ENCODE measurements around the gene IFNAR1. TPM values are rescaled to one million over a fixed set of nuclear protein-coding genes. Genes with fewer than 3 reads are reported as not detected.

Gene IFNAR1
- total and polyA plus RNA-seq, 2 experiments from 2014 or later = 24.0 to 65.1 TPM

DNA sequence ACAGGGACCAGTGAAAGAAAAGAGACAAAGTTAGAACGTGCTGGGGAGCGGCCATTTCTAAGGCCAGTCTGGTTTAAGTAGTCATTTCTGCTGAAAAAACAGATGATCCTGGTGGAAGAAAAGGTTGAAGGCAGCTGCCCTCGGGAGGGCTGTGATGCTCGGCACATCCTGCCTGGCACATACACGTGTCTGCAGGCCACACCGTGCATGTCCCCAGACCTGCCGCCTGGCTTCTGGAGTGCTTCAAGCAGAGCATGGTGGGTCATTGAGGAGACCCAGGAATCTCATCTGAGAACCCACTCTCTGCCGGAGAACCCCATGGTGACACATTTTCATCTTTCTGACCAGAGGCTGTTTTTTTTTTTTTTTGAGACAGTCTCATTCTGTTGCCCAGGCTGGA, 32.4 kb downstream of the IFNAR1 start:
- no peak for DNase-seq
- Histone ChIP-seq H3K4me3 (no peak overlapping the region), H4K20me1 (ENCODE audit: insufficient read depth) (no peaks in the 10 kb centered on the region), H3K9me2 (ENCODE audit: insufficient read depth) (no peaks in the 10 kb centered on the region), H2AFZ (no peak overlapping the region), H3K9ac (no peak overlapping the region), H3K27me3 (replicated peaks; ENCODE audit: insufficient read depth) (no peaks in the 10 kb centered on the region), H3K36me3 (ENCODE audit: low read depth) (peaks cover 7% of the 10 kb centered on the region; the same call in 1 of the 2 replicates), H3K9me3 (ENCODE audit: low read depth) (no peaks in the 10 kb centered on the region), H3K79me2 (ENCODE audit: insufficient read depth) (no peaks in the 10 kb centered on the region), H3F3A (ENCODE audit: insufficient read depth) (peaks cover 23% of the 10 kb centered on the region), H3K4me2 (ENCODE audit: unreplicated experiment) (no peak overlapping the region), H3K27ac (no peak overlapping the region), H3K4me1 (ENCODE audit: insufficient read depth) (peaks cover 26% of the 10 kb centered on the region)
- in situ Hi-C loops (cut with MboI) = no loop called here
- WGBS, 2 experiments (ENCODE audit: low coverage in 1 of 2, low lambda C conversion rate in 2 of 2, missing lambda C conversion rate in 2 of 2) = 85 to 91% methylated on average over 8 of the region's 8 CpGs
- TF ChIP-seq EZH2 (IDR thresholded peaks at IDR 0.05; ENCODE audit: insufficient read depth, poor library complexity, severe bottlenecking) = no peak
- TF ChIP-seq EZH2phosphoT487 (IDR thresholded peaks at IDR 0.05; ENCODE audit: insufficient read depth, low read depth) = no peak

DNA sequence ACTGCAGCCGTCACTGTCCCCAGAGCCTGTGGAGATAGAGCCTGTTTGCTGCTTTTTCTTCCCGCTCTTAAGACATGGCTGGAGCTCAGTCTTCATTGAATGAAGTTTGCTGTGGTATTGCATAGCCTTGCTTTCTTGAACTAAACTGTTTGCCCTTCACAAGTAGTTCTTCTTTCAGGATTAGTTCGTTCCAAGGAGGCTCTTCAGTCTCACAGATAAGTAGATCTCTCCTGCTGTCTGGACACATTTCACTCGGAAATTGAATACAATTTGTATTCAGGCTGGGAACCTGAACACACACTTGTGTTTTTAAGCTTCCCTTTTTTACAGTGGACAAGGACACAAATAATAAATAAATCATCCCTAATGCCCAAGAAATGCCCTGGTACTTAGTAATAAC, 34.7 kb downstream of the IFNAR1 start:
- Histone ChIP-seq H4K20me1 (ENCODE audit: insufficient read depth) (no peaks in the 10 kb centered on the region), H3K9me3 (ENCODE audit: low read depth) (no peaks in the 10 kb centered on the region), H3K79me2 (ENCODE audit: insufficient read depth) (no peaks in the 10 kb centered on the region), H3F3A (ENCODE audit: insufficient read depth) (peaks cover 23% of the 10 kb centered on the region), H3K4me2 (ENCODE audit: unreplicated experiment) (no peak overlapping the region), H3K9me2 (ENCODE audit: insufficient read depth) (no peaks in the 10 kb centered on the region), H3K9ac (no peak overlapping the region), H3K27ac (no peak overlapping the region; the same call in 1 of the 2 replicates), H3K27me3 (replicated peaks; ENCODE audit: insufficient read depth) (no peaks in the 10 kb centered on the region), H3K4me3 (no peak overlapping the region), H3K4me1 (ENCODE audit: insufficient read depth) (peaks cover 26% of the 10 kb centered on the region), H2AFZ (peak overlapping the region; percentile 55; the same call in 1 of the 2 replicates), H3K36me3 (ENCODE audit: low read depth) (peaks cover 7% of the 10 kb centered on the region; the same call in 1 of the 2 replicates)
- in situ Hi-C loops (cut with MboI) = no loop called here
- 74 to 78% methylated on average over 4 of the region's 4 CpGs for WGBS, 2 experiments (ENCODE audit: low coverage in 1 of 2, low lambda C conversion rate in 2 of 2, missing lambda C conversion rate in 2 of 2)
- no peak for DNase-seq
- TF ChIP-seq EZH2phosphoT487 (IDR thresholded peaks at IDR 0.05; ENCODE audit: insufficient read depth, low read depth) (no peak), EZH2 (IDR thresholded peaks at IDR 0.05; ENCODE audit: insufficient read depth, poor library complexity, severe bottlenecking) (no peak)

DNA sequence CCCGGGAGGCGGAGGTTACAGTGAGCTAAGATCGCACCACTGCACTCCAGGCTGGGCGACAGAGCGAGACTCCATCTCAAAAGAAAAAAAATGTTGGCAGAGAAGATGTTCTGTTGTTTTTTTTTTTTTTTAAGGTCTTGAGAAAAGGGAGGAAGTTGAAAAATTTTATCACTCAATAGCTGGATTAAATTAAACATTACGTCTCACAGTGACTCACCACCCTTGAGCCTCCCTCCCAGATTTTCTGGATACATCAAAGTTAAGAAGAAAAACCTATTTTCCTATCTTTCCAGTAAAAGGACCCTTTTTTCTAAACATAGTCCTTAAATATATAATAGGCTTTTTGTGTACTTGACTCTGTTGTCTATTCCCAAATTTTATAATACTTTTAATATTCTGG, 35.5 kb downstream of the IFNAR1 start:
- H3F3A ChIP-seq (ENCODE audit: insufficient read depth) = peaks cover 23% of the 10 kb centered on the region
- in situ Hi-C loops (cut with MboI) = loop anchor here (10.0 kb wide), 1 partner anchor 165 kb away; no protein-coding TSS in a partner anchor
- peak overlapping the region; percentile 61 for H3K4me2 ChIP-seq (ENCODE audit: unreplicated experiment)
- peak overlapping the region; percentile 42 for H3K9ac ChIP-seq
- H3K36me3 ChIP-seq (ENCODE audit: low read depth) = peaks cover 6% of the 10 kb centered on the region; the same call in 1 of the 2 replicates
- H3K9me3 ChIP-seq (ENCODE audit: low read depth) = no peaks in the 10 kb centered on the region
- peaks cover 26% of the 10 kb centered on the region for H3K4me1 ChIP-seq (ENCODE audit: insufficient read depth)
- TF ChIP-seq EZH2 (IDR thresholded peaks at IDR 0.05; ENCODE audit: insufficient read depth, poor library complexity, severe bottlenecking) = no peak
- no peak for TF ChIP-seq EZH2phosphoT487 (IDR thresholded peaks at IDR 0.05; ENCODE audit: insufficient read depth, low read depth)
- WGBS, 2 experiments (ENCODE audit: low coverage in 1 of 2, low lambda C conversion rate in 2 of 2, missing lambda C conversion rate in 2 of 2) = 7 to 13% methylated on average over 6 of the region's 6 CpGs
- H3K27me3 ChIP-seq (replicated peaks; ENCODE audit: insufficient read depth) = no peaks in the 10 kb centered on the region
- H2AFZ ChIP-seq = peak overlapping the region; percentile 55; the same call in 1 of the 2 replicates
- peak overlapping the region; percentile 35 for H3K4me3 ChIP-seq
- no peaks in the 10 kb centered on the region for H3K9me2 ChIP-seq (ENCODE audit: insufficient read depth)
- H4K20me1 ChIP-seq (ENCODE audit: insufficient read depth) = no peaks in the 10 kb centered on the region
- DNase-seq = peak; percentile 81
- H3K79me2 ChIP-seq (ENCODE audit: insufficient read depth) = no peaks in the 10 kb centered on the region
- peak overlapping the region; percentile 62 for H3K27ac ChIP-seq

DNA sequence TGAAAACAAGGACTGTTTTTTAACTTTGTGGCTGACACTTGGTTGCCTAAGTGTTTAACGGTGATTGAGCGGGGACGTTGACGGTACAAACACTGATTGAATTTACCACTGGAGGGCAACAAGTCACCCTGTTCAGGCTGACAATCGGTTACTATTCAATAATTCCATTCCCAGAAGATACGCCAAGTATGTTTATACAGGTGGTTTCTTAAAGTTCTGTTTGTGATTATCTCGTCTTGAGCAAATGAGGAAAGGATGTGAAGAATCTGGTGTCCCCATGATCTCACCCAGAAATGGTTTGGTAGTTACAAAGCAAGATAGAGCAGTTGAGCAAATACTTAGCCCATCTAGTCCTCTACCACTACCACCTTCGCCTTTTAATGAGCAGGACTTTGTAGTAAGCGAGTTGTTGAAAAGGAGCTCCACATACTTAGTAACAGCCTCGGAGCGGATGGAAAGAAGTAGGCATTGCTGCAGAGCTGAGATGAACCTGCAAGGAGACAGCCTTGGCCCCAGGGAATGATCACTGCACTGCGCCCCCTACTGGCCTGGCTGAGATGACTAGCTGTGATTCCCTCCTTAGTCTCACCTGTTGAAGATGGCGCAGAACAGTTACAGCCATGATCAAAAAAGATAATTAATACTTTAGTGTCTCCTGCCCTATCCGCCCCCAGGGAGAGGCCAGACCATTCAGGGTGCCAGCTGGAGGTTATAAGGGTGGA, 36.3 kb downstream of the IFNAR1 start:
- no peaks in the 10 kb centered on the region for H3K79me2 ChIP-seq (ENCODE audit: insufficient read depth)
- peaks cover 26% of the 10 kb centered on the region for H3K4me1 ChIP-seq (ENCODE audit: insufficient read depth)
- H3K27me3 ChIP-seq (replicated peaks; ENCODE audit: insufficient read depth) = no peaks in the 10 kb centered on the region
- no peak overlapping the region for H2AFZ ChIP-seq
- peak overlapping the region; percentile 35 for H3K4me3 ChIP-seq
- H3K27ac ChIP-seq = peak overlapping the region; percentile 62
- H3K9ac ChIP-seq = peak overlapping the region; percentile 42
- H3F3A ChIP-seq (ENCODE audit: insufficient read depth) = peaks cover 23% of the 10 kb centered on the region
- peak; percentile 76 for DNase-seq
- peak overlapping the region; percentile 61 for H3K4me2 ChIP-seq (ENCODE audit: unreplicated experiment)
- 6 to 10% methylated on average over 14 of the region's 14 CpGs for WGBS, 2 experiments (ENCODE audit: low coverage in 1 of 2, low lambda C conversion rate in 2 of 2, missing lambda C conversion rate in 2 of 2)
- no peaks in the 10 kb centered on the region for H4K20me1 ChIP-seq (ENCODE audit: insufficient read depth)
- no peaks in the 10 kb centered on the region for H3K9me3 ChIP-seq (ENCODE audit: low read depth)
- H3K9me2 ChIP-seq (ENCODE audit: insufficient read depth) = no peaks in the 10 kb centered on the region
- in situ Hi-C loops (cut with MboI) = loop anchor here (10.0 kb wide), 1 partner anchor 166 kb away; no protein-coding TSS in a partner anchor
- no peak for TF ChIP-seq EZH2 (IDR thresholded peaks at IDR 0.05; ENCODE audit: insufficient read depth, poor library complexity, severe bottlenecking)
- no peak for TF ChIP-seq EZH2phosphoT487 (IDR thresholded peaks at IDR 0.05; ENCODE audit: insufficient read depth, low read depth)
- H3K36me3 ChIP-seq (ENCODE audit: low read depth) = no peaks in the 10 kb centered on the region
